Body of pancreas (tissue), 4 donors: ENCODE data around the gene NFATC4.

ENCODE experiments used
- CTCF ChIP-seq, 7 experiments: fragments of 450-650 bp in 4 of 7; fragments of 200-600 bp in 3 of 7; sonication (generic) in 3 of 7; IDR thresholded peaks; one replicate each; pipeline ENCODE4 v1.5.1; 2016 to 2019; ENCODE audit warnings: antibody characterized with exemption in 7 of 7
- POLR2A ChIP-seq, 3 donors: fragments of 450-650 bp; IDR thresholded peaks; one replicate each; pipeline ENCODE4 v1.6.1; 2016; ENCODE audit warnings: antibody characterized with exemption in 3 of 3, mild to moderate bottlenecking in 2 of 3

GRCh38 chr14:24348186-24348585 is 19.8 kb upstream of the NFATC4 start:
- TF ChIP-seq POLR2A (IDR thresholded peaks at IDR 0.05): no peak
- no peak for TF ChIP-seq CTCF (IDR thresholded peaks at IDR 0.05)
